DOHH2 (cell line): Measurements from ENCODE around the gene MT1X.
"Not testable (repeated sequence)": the region's sequence is repeated elsewhere in the genome, so short reads cannot be mapped to it uniquely, and the experiment has no call there.

Source experiments
- H3F3A ChIP-seq: fragments of 200-600 bp; sonication (generic), shearing (Covaris generic); 2 replicates; pipeline ENCODE4 v1.6.0; 2016; ENCODE audit warnings: antibody characterized with exemption, mild to moderate bottlenecking; ENCODE audit not compliant: control insufficient read depth, insufficient read depth
- H3K27ac ChIP-seq: fragments of 200-600 bp; sonication (generic); 2 replicates; pipeline ENCODE4 v1.5.1; 2014; ENCODE audit warnings: low read depth, mild to moderate bottlenecking, low read length, moderate library complexity
- H3K27me3 ChIP-seq: fragments of 200-600 bp; sonication (generic); 2 replicates; pipeline ENCODE4 v1.6.1; 2014; ENCODE audit warnings: mild to moderate bottlenecking, low read length, mixed read lengths; ENCODE audit not compliant: control insufficient read depth
- H3K36me3 ChIP-seq: fragments of 200-600 bp; sonication (generic); 2 replicates; pipeline ENCODE4 v1.6.1; 2014; ENCODE audit warnings: mild to moderate bottlenecking, low read length, moderate library complexity, mixed read lengths; ENCODE audit not compliant: control insufficient read depth
- H3K4me1 ChIP-seq: fragments of 200-600 bp; sonication (generic); 2 replicates; pipeline ENCODE4 v1.6.1; 2014; ENCODE audit warnings: mild to moderate bottlenecking, low read length, mixed read lengths; ENCODE audit not compliant: control insufficient read depth
- H3K4me2 ChIP-seq: fragments of 200-600 bp; sonication (generic); 2 replicates; pipeline ENCODE4 v1.6.0; 2014; ENCODE audit warnings: mild to moderate bottlenecking, low read length, moderate library complexity
- H3K4me3 ChIP-seq: fragments of 200-600 bp; sonication (generic); 2 replicates; pipeline ENCODE4 v1.5.1; 2014; ENCODE audit warnings: mild to moderate bottlenecking, low read length, mixed read lengths
- H3K79me2 ChIP-seq: fragments of 200-600 bp; sonication (generic); 2 replicates; pipeline ENCODE4 v1.6.1; 2014; ENCODE audit warnings: mild to moderate bottlenecking, low read length, mixed read lengths; ENCODE audit not compliant: control insufficient read depth
- H3K9me2 ChIP-seq: fragments of 200-600 bp; sonication (generic); replicated peaks from 2 replicates; pipeline ENCODE4 v1.6.1; 2014; ENCODE audit warnings: mild to moderate bottlenecking, low read length, mixed read lengths; ENCODE audit not compliant: control insufficient read depth
- H3K9me3 ChIP-seq: fragments of 200-600 bp; sonication (generic); 2 replicates; pipeline ENCODE4 v1.6.1; 2014; ENCODE audit warnings: antibody characterized with exemption, low read length, mixed read lengths; ENCODE audit not compliant: control insufficient read depth, insufficient read depth
- H4K20me1 ChIP-seq: fragments of 200-600 bp; sonication (generic); 2 replicates; pipeline ENCODE4 v1.6.0; 2014; ENCODE audit warnings: low read depth, mild to moderate bottlenecking, antibody characterized with exemption, low read length, moderate library complexity; ENCODE audit not compliant: control insufficient read depth, insufficient read depth
- CTCF ChIP-seq: fragments of 200-600 bp; sonication (generic); IDR thresholded peaks from one replicate; pipeline ENCODE4 v1.5.1; 2014; ENCODE audit warnings: antibody characterized with exemption, mild to moderate bottlenecking, low read depth, low read length; ENCODE audit not compliant: poor library complexity, severe bottlenecking
- EZH2phosphoT487 ChIP-seq: fragments of 200-600 bp; sonication (generic); IDR thresholded peaks from 2 replicates; pipeline ENCODE4 v1.6.1; 2017; ENCODE audit warnings: borderline replicate concordance, mild to moderate bottlenecking, antibody characterized with exemption, low read length, moderate library complexity, mixed read lengths

MT1X gene

GRCh38 chr16:56715126-56715525 lies 32.9 kb downstream of the MT1X start:
- H4K20me1 ChIP-seq, result no peaks in the 10 kb centered on the region
- H3K27me3 ChIP-seq, result peaks cover 21% of the 10 kb centered on the region
- H3K27ac ChIP-seq, result no peak overlapping the region
- H3F3A ChIP-seq, result no peaks in the 10 kb centered on the region
- H3K4me3 ChIP-seq, result no peak overlapping the region
- H3K9me2 ChIP-seq, result no peaks in the 10 kb centered on the region
- no peaks in the 10 kb centered on the region for H3K4me1 ChIP-seq
- TF ChIP-seq CTCF (no peak), EZH2phosphoT487 (no peak)
- H3K4me2 ChIP-seq, result no peak overlapping the region
- no peaks in the 10 kb centered on the region for H3K9me3 ChIP-seq
- H3K36me3 ChIP-seq, result no peaks in the 10 kb centered on the region
- no peaks in the 10 kb centered on the region for H3K79me2 ChIP-seq

GRCh38 chr16:56716761-56717160 lies 34.5 kb downstream of the MT1X start:
- Histone ChIP-seq H3F3A (no peaks in the 10 kb centered on the region), H3K27me3 (peaks cover 15% of the 10 kb centered on the region), H3K9me2 (no peaks in the 10 kb centered on the region), H3K4me3 (no peak overlapping the region), H3K9me3 (no peaks in the 10 kb centered on the region), H3K79me2 (no peaks in the 10 kb centered on the region), H3K4me2 (no peak overlapping the region), H3K4me1 (no peaks in the 10 kb centered on the region), H3K27ac (no peak overlapping the region), H3K36me3 (no peaks in the 10 kb centered on the region), H4K20me1 (no peaks in the 10 kb centered on the region)
- no peak for TF ChIP-seq CTCF
- TF ChIP-seq EZH2phosphoT487, result no peak

- not testable (repeated sequence) for H3K4me1 ChIP-seq, H4K20me1 ChIP-seq, H3K27ac ChIP-seq, H3K9me2 ChIP-seq, H3K79me2 ChIP-seq, H3F3A ChIP-seq, H3K4me2 ChIP-seq, H3K36me3 ChIP-seq, H3K9me3 ChIP-seq, H3K4me3 ChIP-seq
- peaks cover 18% of the 10 kb centered on the region for H3K27me3 ChIP-seq
Observed at GRCh38 chr16:56717532-56717931, 35.3 kb downstream of the MT1X start.

GRCh38 chr16:56722200-56722842 lies 40.1 kb downstream of the MT1X start:
- TF ChIP-seq CTCF, result no peak
- TF ChIP-seq EZH2phosphoT487, result no peak
- Histone ChIP-seq H3K4me3 (no peak overlapping the region), H3K4me1 (no peaks in the 10 kb centered on the region), H3K9me3 (no peaks in the 10 kb centered on the region), H3K27me3 (peaks cover 18% of the 10 kb centered on the region), H3K27ac (no peak overlapping the region), H3K36me3 (no peaks in the 10 kb centered on the region), H3K9me2 (no peaks in the 10 kb centered on the region), H4K20me1 (no peaks in the 10 kb centered on the region; the same call in 1 of the 2 replicates), H3K79me2 (no peaks in the 10 kb centered on the region), H3F3A (no peaks in the 10 kb centered on the region), H3K4me2 (no peak overlapping the region)
